GM19240 (cell line): Measurements from ENCODE around the gene SCN2B.

ENCODE experiments used
- DNase-seq: peaks from one replicate; pipeline ENCODE4 v3.0.0; 2011; ENCODE audit warnings: low spot score; ENCODE audit not compliant: insufficient read length

SCN2B gene

DNA sequence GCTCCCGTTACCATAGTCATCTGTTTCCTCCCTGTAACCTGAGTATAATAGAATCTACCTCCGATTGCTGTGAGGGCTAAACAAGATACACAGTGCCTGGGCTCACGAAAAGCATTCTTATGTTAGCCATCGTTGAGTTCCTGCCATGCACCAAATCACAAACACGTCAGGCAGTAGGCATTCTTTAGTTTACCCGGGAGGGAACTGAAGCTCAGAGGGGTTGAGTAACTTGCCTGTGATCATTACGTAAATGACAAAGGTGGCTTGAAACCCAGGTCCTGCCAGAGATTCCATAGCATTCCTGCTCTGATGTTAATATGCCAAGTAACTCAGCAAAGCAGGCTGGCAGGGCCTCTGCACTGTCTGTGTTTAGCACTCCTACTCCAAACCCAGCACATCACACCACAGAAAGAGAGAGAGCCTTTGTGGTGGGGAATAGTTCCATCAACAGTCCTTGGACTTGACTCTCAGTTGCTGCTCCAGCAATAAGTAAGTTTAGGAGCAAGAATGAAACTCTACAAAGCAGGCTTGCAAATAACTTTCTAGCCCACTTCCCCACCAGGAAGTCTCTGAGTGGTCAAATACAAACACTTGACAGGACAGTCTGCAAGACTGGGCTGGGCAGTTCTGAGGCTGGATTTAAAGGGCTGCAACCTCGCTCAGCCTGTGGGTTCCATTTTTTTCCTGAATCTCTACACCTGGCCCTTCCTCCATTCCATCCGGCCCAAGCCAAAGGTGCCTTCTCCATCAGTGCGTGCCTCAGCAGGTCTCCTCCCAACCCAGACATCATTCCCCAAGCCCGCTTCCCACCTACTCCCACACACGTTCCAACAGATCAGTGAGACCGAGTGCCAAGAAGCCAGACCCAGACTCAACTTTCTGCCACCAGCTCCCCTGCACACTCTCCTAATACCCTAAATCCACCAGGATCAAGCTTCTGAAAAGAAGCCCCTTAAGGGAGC lies 1.1 kb downstream of the SCN2B start:
- no peak for DNase-seq

DNA sequence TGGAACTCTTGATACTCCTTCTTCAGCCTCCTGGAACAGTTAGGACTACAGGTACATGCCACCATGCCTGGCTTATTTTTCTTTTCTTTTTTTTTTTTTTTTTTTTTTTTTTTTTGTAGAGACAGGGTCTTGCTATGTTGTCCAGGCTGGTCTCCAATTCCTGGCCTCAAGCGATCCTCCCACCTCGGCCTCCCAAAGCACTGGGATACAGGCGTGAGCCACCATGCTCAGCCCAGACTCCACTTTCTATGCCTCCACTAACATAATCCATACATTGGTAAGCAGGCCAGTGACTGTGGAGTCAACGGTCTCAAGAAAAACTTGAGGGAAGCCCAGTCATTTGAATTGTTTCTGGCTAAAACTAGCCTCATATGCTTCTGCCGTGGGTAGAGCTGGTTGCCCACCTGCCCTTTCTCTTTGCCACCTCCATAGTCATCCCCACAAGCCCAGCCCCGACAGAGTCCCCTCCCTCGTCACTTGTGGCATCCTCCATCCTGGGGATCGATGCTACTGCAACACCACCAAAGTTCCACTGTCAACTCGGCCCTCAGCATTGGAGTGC lies 2.4 kb downstream of the SCN2B start:
- DNase-seq = no peak

DNA sequence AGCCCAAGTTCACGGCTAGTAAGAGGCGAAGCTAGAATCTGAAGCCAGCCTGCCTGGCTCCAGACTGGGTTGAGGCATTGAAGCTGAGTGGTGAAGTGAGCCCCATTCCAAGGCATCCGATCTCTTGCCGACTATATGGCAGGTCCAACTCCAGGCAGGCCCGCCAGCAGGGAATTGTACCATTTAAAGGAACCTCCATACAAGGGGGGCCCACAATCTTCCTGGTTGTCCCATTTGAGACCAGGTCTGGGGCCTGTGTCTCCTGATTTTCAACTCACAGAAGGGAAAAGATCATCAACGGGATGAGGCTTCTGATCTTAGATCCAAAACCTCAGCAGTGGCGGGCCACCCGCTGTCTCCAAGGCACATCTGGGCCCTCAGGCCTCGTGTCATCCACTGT lies 4.1 kb downstream of the SCN2B start:
- no peak for DNase-seq

- peak; percentile 74 for DNase-seq
Observed at GRCh38 chr11:118171269-118172062, 5.0 kb downstream of the SCN2B start.

GRCh38 chr11:118170882-118171268 lies 5.6 kb downstream of the SCN2B start:
- no peak for DNase-seq

DNA sequence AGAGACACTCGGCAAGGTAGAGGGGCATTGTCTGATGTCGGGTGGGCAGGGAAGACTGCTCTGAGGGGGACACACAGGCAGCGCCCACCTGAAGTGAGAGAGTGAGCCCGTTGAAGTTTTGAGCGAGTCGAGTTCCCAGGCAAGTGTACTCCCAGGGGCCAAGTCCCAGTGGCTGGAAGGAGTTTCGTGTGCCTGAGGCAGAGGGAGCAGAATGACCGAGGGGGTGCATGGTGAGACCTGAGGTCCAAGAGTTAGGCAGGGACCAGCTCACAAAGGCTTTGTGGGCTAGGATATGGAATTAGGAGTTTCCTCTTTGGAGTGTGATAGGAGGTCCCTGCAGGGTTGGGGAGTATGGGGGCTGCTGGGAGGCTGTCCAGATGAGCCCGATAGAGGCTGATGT lies 6.2 kb downstream of the SCN2B start:
- no peak for DNase-seq

DNA sequence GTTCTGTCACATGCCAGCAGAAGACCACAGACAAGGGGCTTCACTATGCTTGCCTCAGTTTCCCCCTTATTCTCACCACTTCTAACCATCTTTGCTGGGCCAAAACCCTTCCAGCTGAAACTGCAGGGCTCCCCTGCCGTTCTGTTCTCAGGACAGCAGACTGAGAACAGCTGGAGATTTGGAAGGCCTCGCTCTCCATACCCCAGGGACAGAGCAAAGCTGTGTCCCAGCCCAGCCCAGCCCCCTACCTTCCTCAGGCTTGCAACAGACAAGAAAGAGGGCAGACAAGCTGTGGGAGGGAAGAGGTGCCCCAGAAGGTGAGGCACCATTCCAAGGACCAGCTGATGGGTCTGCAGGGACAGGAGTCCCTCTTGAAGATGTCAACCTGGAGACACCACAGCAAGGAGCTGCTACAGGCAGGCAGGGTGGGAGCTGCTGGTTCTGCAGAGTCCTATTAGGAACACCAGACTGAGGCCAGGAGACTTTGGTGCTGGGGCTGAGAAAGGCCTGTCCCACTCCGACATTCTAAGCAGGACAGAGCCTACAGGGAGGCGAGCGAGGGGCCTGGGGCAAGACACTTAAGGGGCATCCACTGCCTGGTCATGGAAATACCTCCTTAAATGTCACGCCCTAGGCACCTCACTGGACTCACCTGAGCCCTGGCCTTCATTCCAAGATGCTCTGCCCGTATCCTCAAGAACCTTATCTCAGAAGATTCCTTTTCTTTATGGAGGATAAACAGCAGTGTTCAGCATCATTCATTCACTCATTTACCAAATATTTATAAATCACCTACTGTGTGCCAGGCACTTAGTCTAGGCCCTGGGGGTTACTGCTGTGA lies 6.9 kb downstream of the SCN2B start:
- no peak for DNase-seq

DNA sequence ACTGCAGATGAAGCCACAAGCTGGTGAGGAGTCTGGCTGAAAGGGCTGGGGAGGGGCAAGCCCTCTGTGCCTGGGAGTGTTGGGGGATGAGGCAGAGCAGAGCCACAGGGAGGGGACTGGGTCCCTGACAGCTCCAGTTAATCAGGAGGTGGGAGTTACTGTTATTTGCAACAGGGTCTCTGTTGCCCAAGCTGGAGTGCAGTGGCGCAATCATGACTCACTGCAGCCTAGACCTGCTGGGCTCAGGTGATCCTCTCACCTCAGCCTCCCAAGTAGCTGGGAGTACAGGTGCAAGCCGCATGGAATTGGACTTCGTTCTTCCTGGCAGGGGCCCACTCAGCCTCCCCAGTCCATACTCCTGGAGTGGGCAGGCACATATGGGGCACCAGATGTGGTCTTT lies 7.7 kb downstream of the SCN2B start:
- no peak for DNase-seq

- DNase-seq = no peak
Observed at GRCh38 chr11:118168316-118168715, 8.1 kb downstream of the SCN2B start.

- DNase-seq = no peak
Observed at GRCh38 chr11:118167906-118168305, 8.5 kb downstream of the SCN2B start.

DNA sequence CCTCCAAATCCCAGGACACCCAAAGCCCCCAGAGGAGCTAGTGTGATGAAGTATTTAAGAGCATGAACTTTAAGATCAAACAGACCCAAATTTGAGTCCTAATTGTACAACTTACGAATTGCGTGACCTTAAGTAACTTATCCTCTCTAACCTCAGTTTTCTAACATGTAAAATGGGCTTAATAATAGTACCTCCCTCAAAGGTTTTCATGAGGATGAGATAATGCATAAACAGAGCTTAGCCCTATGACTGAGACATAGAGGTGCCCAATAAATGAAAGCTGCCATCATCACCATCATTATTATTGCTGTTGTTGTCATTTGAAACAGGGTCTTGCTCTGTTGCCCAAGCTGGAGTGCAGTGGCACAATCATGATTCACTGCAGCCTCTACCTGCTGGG lies 9.2 kb downstream of the SCN2B start:
- no peak for DNase-seq

- no peak for DNase-seq
Observed at GRCh38 chr11:118166641-118167040, 9.8 kb downstream of the SCN2B start.

- no peak for DNase-seq
Observed at GRCh38 chr11:118164885-118165284, 11.6 kb downstream of the SCN2B start.

DNA sequence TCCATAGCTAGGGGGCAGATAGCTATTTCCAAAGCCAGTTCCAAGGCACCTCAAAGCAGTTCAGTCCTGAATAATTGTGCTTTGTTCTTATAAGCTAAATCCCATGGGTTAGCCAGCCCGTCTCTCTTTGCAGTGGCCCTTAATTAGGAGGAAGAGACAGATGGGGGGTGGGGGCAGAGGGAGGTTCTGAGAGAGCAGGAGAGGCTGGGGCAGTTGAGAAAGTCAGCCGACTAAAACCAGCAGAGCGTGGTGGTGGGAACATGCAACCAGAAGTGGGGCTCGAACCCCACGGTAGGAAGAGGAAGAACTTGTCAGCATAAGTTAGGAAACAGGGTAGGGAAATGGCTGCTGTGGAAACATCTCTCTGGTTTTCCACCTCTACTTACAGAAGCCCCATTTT lies 12.9 kb downstream of the SCN2B start:
- no peak for DNase-seq

- DNase-seq = no peak
Observed at GRCh38 chr11:118162846-118163245, 13.6 kb downstream of the SCN2B start.

DNA sequence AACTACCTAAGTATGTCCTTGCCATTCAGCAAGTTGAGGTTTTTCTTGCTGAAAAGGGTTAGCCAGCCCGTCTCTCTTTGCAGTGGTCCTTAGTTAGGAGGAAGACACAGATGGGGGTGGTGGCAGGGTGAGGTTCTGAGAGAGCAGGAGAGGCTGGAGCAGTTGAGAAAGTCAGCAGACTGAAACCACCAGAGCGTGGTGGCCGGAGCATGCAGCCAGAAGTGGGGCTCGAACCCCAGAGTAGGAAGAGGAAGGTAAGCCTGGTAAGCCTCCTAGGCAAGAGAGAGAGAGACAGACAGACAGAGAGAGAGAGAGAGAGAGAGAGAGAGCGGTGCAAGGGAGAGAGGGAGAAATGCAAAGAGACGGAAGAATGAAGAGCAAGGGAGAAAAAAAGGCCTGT lies 14.7 kb downstream of the SCN2B start:
- no peak for DNase-seq

DNA sequence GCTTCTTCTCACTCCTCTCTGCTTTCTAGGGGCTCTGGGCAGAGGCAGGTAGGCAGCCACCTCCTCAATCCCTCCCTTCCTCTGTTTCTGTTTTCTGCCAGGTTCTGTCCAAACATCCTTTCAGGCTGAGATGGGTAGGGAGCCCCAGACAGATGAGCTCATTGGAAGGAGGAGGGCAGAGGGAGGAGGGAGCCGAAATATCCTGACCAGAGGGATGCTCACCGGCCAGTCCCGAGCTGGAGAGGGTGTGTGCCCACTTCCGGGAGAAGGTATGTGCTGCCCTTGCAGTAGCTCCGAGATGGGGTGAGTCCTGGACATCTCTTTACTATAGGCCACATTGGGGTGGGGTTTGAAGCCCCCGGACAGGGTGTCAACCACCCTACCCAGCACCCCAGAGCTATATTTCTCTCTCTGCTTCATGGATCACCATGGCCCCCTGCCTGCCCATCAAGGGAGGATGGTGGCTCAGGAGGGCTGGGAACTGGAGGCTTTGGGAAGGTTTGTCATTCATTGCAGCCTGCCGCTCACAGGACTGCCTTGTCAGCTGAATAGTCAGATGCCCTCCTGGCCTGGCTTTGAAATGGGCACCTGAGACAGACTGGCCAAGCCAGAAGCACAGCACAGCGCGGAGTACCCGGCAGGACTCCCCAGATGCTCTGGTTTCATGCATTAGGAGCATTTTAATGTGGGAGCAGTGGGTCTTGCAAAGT lies 19.1 kb downstream of the SCN2B start:
- DNase-seq = no peak

- no peak for DNase-seq
Observed at GRCh38 chr11:118156531-118157185, 19.8 kb downstream of the SCN2B start.

- DNase-seq = no peak
Observed at GRCh38 chr11:118155776-118156530, 20.5 kb downstream of the SCN2B start.
